NT2/D1 (cell line): Measurements from ENCODE around the gene NFX1.

Experiments
- SUZ12 ChIP-seq: IDR thresholded peaks from 2 replicates; pipeline ENCODE4 v1.6.1; 2011; ENCODE audit not compliant: insufficient read length, insufficient read depth; ENCODE audit errors: extremely low read depth
- YY1 ChIP-seq: IDR thresholded peaks from 2 replicates; pipeline ENCODE4 v1.6.1; 2011; ENCODE audit not compliant: insufficient read length, insufficient read depth
- ZNF274 ChIP-seq: IDR thresholded peaks from 2 replicates; pipeline ENCODE4 v1.6.1; 2011; ENCODE audit warnings: mild to moderate bottlenecking, low read depth, low read length

DNA sequence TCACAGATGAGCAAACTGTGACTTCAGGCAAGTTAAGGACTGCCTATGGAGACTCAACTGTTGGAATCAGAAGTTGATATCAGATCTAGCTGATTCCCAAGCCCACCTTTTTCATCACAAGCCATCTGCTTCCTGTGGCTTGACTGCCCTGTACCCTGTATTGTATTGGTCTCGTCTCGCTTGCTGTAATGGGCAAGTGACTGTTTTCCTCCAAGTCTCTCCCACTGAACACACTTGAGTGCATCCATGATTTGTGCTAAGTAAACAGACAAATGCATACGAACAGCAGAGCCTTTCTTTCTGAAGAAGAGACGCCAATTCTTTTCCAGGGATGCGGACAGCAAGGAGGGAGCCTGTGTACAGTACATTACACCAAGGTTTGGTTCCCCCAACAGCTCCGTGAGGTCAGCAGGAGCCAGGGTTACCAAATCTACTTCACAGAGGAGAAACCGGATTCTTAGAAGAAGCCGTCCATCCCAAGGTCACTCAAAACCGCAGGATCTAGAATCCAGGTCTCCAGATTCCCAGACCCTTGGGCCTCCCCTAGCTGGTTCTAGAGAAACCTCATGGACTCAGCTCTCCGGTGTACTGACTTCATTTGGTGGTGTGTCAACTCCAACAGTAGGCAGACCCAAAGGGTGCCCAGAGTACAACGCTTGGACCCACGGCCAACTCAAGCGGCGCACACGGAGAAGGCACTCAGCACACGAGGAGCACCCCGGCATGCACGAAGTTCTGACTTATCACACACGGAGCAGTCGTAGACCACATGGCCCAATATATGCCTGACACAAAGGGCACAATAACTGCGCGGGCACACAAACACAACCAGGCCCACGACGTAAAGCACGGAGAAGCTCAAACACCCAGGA lies 26.9 kb upstream of the NFX1 start:
- TF ChIP-seq YY1 (no peak), SUZ12 (no peak), ZNF274 (no peak)
